ENCODE results near the gene ZNF555. TPM values are rescaled to one million over a fixed set of nuclear protein-coding genes. Genes with fewer than 3 reads are reported as not detected.

The ZNF555 gene
- total and polyA plus RNA-seq, 2 donors (not counting 1 experiment from before 2014, with no cell fraction given), result 5.0 to 5.9 TPM

DNA sequence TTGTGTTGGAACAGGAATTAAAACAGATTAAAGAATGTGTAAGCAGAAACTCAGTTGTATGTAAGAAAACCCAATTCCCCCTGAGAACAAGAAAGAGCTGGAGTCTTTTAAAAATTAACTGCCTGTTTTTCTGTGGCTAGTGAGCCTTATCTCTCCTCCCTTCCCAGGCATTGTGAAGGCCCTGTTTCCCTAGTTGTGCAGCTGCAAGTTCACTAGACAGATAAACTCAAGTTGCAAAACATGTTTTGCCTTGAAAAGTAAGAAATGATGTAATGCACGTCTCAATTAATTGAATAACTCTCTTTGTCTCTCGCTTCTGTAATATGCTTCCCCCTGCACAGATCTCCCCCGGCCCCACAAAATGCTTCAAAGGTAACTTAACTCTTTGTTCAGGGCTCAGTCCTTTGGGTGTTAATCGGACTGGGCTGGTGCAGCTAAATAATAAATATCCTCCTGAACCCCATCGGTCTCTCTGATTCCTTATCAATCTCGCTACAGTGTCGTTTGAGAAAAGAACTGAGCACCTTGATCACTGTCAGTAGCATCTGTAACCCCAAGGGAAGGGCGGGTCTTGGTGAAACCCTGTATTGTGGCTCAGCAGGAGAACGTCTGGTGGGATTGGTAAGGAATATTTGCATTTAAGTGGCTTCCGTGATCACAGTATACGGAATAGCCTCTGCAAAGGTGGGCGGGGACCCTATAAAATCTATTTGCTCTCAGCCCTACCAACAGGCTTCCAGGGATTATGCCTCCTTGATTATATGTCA is 24.2 kb downstream of the ZNF555 start:
- H3K9me3 ChIP-seq (ENCODE audit: control insufficient read depth, insufficient read depth, low read depth, low read length), result no peaks in the 10 kb centered on the region
- H3K9ac ChIP-seq (ENCODE audit: insufficient read depth, low read length), result no peak overlapping the region
- H3K4me1 ChIP-seq (ENCODE audit: control insufficient read depth, extremely low read depth, insufficient read depth, low read length), result no peaks in the 10 kb centered on the region
- no peaks in the 10 kb centered on the region for H3K79me2 ChIP-seq (ENCODE audit: control insufficient read depth, insufficient read depth, low read length)
- no peak overlapping the region for H2AFZ ChIP-seq (ENCODE audit: low read length)
- no peaks in the 10 kb centered on the region for H3K36me3 ChIP-seq (ENCODE audit: control insufficient read depth, insufficient read depth, low read length)
- no peak overlapping the region for H3K27ac ChIP-seq (ENCODE audit: insufficient read depth, low read length)
- no peak overlapping the region for H3K4me3 ChIP-seq (replicated peaks in 1 of 4; ENCODE audit: control extremely low read depth in 1 of 4, insufficient read depth in 1 of 4, low read depth in 3 of 4, low read length in 4 of 4)
- H3K4me2 ChIP-seq (ENCODE audit: extremely low read depth, insufficient read depth, low read length), result no peak overlapping the region
- no peaks in the 10 kb centered on the region for H4K20me1 ChIP-seq (ENCODE audit: control insufficient read depth, extremely low read depth, insufficient read depth, low read length)
- no peaks in the 10 kb centered on the region for H3K27me3 ChIP-seq (ENCODE audit: control insufficient read depth, insufficient read depth, low read length)
- TF ChIP-seq EZH2 (IDR thresholded peaks at IDR 0.05; ENCODE audit: low read length, missing control alignments), result no peak
- TF ChIP-seq, protein P1, sequence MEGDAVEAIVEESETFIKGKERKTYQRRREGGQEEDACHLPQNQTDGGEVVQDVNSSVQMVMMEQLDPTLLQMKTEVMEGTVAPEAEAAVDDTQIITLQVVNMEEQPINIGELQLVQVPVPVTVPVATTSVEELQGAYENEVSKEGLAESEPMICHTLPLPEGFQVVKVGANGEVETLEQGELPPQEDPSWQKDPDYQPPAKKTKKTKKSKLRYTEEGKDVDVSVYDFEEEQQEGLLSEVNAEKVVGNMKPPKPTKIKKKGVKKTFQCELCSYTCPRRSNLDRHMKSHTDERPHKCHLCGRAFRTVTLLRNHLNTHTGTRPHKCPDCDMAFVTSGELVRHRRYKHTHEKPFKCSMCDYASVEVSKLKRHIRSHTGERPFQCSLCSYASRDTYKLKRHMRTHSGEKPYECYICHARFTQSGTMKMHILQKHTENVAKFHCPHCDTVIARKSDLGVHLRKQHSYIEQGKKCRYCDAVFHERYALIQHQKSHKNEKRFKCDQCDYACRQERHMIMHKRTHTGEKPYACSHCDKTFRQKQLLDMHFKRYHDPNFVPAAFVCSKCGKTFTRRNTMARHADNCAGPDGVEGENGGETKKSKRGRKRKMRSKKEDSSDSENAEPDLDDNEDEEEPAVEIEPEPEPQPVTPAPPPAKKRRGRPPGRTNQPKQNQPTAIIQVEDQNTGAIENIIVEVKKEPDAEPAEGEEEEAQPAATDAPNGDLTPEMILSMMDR (conservative IDR thresholded peaks at IDR 0.05 in 1 of 2, IDR thresholded peaks at IDR 0.05 in 1 of 2; ENCODE audit: low read depth in 1 of 2, low read length in 2 of 2), result no peak
- DNase-seq (ENCODE audit: low read depth in 2 of 2), result no peak

DNA sequence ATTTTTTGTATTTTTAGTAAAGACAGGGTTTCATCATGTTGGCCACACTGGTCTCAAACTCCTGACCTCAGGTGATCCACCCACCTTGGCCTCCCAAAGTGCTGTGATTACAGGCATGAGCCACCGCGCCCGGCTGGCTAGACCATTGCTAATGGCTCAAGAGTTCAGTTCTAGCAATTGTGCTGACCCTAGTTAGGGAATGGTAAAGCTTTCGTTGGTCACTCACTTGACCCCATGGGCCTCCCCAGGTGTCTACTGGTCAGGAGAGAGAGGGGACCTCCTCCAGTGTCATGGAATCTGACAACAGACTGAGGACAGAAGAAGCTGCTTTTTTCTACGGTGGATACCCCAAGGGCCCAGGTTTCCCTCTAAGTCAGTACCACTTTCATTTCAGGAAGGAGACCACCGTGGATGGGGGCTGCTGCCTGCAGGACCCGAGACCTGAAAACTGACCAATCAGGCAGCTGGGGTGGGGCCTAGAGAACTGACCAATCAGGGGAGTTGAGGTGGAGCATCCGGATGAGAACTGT is 25.3 kb downstream of the ZNF555 start:
- Histone ChIP-seq H3K4me3 (replicated peaks in 1 of 4; ENCODE audit: control extremely low read depth in 1 of 4, insufficient read depth in 1 of 4, low read depth in 3 of 4, low read length in 4 of 4) (no peak overlapping the region), H3K27ac (ENCODE audit: insufficient read depth, low read length) (no peak overlapping the region), H3K27me3 (ENCODE audit: control insufficient read depth, insufficient read depth, low read length) (no peaks in the 10 kb centered on the region), H3K9me3 (ENCODE audit: control insufficient read depth, insufficient read depth, low read depth, low read length) (no peaks in the 10 kb centered on the region), H3K4me2 (ENCODE audit: extremely low read depth, insufficient read depth, low read length) (no peak overlapping the region), H3K9ac (ENCODE audit: insufficient read depth, low read length) (no peak overlapping the region), H2AFZ (ENCODE audit: low read length) (no peak overlapping the region), H3K36me3 (ENCODE audit: control insufficient read depth, insufficient read depth, low read length) (no peaks in the 10 kb centered on the region), H3K79me2 (ENCODE audit: control insufficient read depth, insufficient read depth, low read length) (no peaks in the 10 kb centered on the region), H3K4me1 (ENCODE audit: control insufficient read depth, extremely low read depth, insufficient read depth, low read length) (no peaks in the 10 kb centered on the region), H4K20me1 (ENCODE audit: control insufficient read depth, extremely low read depth, insufficient read depth, low read length) (no peaks in the 10 kb centered on the region)
- TF ChIP-seq, protein P1 (conservative IDR thresholded peaks at IDR 0.05 in 1 of 2, IDR thresholded peaks at IDR 0.05 in 1 of 2; ENCODE audit: low read depth in 1 of 2, low read length in 2 of 2), result no peak
- TF ChIP-seq EZH2 (IDR thresholded peaks at IDR 0.05; ENCODE audit: low read length, missing control alignments), result no peak
- DNase-seq (ENCODE audit: low read depth in 2 of 2), result no peak

DNA sequence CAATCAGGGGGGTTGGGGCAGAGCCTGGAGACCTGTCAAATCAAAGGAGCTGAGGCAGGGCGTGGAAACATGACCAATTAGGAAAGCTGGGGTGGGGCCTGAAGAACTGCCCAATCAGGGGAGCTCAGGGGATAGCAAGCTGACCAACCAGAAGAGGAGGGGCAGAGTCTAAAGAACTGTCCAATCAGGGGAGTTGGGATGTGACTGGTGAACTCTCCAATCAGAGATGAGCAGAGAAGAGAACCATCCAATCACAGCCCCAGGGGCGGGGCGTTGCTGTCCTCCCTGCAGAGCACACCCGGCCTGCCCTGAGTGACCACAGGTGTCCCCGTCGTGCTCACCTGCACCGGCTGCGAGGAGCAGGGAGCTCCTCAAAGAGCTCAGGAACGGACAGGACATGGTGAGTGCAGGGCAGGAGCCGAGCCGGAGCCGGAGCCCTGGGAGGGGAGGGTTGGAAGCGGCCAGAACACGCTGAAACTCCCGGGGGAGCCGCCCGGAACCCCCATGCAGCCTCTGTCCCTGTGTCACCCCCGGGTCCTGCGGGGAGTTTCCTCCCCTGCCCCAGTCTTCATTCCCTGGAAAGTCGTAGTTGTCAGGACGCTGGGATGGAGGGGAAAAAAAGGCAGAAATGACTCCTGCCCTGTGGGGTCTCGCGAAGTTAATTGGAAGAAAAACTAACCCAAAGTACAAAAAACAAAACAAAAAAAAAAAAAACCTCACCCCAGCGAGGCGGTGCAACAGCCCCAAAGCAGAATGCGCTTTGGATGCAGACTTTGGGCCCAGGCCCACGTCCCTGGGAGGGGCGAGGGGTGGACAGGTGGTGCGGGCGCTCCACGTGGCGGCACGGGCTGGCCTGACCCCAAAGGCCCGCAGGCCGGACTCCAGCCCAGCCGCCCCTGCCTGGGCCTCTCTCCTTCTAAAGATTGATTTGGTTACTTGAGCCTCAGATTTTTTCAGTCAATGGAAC is 26.0 kb downstream of the ZNF555 start, which contains the start of gene ZNF556:
Gene ZNF556 (plus strand): TSS at position 311 of the 967 bp plus-strand sequence. CDS start 87 bp downstream, at position 398.
- Histone ChIP-seq H3K27ac (ENCODE audit: insufficient read depth, low read length) (no peak within 1 kb of the TSS), H4K20me1 (ENCODE audit: control insufficient read depth, extremely low read depth, insufficient read depth, low read length) (no peaks in the 10 kb centered on the region), H3K4me2 (ENCODE audit: extremely low read depth, insufficient read depth, low read length) (no peak within 1 kb of the TSS), H3K4me1 (ENCODE audit: control insufficient read depth, extremely low read depth, insufficient read depth, low read length) (no peaks in the 10 kb centered on the region), H2AFZ (ENCODE audit: low read length) (no peak within 1 kb of the TSS), H3K36me3 (ENCODE audit: control insufficient read depth, insufficient read depth, low read length) (no peaks in the 10 kb centered on the region), H3K9ac (ENCODE audit: insufficient read depth, low read length) (no peak within 1 kb of the TSS), H3K9me3 (ENCODE audit: control insufficient read depth, insufficient read depth, low read depth, low read length) (no peaks in the 10 kb centered on the region), H3K27me3 (ENCODE audit: control insufficient read depth, insufficient read depth, low read length) (no peaks in the 10 kb centered on the region), H3K4me3 (replicated peaks in 1 of 4; ENCODE audit: control extremely low read depth in 1 of 4, insufficient read depth in 1 of 4, low read depth in 3 of 4, low read length in 4 of 4) (peak within 1 kb of the TSS in 1 of 4 experiments; percentile 22), H3K79me2 (ENCODE audit: control insufficient read depth, insufficient read depth, low read length) (no peaks in the 10 kb centered on the region)
- DNase-seq (ENCODE audit: low read depth in 2 of 2), result no peak
- TF ChIP-seq, protein P1 (conservative IDR thresholded peaks at IDR 0.05 in 1 of 2, IDR thresholded peaks at IDR 0.05 in 1 of 2; ENCODE audit: low read depth in 1 of 2, low read length in 2 of 2), result no peak
- TF ChIP-seq EZH2 (IDR thresholded peaks at IDR 0.05; ENCODE audit: low read length, missing control alignments), result no peak

Measured in fibroblast of lung (primary cell).